ENCODE results near the gene KCNQ5. TPM values are rescaled to one million over a fixed set of nuclear protein-coding genes. Genes with fewer than 3 reads are reported as not detected.

Gene KCNQ5
- total RNA-seq, 1 experiment from 2014 or later: 2.0 TPM

GRCh38 chr6:72954716-72955115, 332.9 kb downstream of the KCNQ5 start (continued):
- TF ChIP-seq AFF4 (CRISPR knock-in tag; IDR thresholded peaks at IDR 0.05; ENCODE audit: borderline replicate concordance) (no peak), FOXJ3 (CRISPR knock-in tag; IDR thresholded peaks at IDR 0.05; ENCODE audit: borderline replicate concordance) (no peak)

- no peak overlapping the region for H3K4me3 Mint-ChIP-seq
- no peak overlapping the region for H3K27ac Mint-ChIP-seq
- H3K9me3 Mint-ChIP-seq: no peaks in the 10 kb centered on the region
- ChIA-PET CTCF (interaction anchor here (1.4 kb wide), 1 partner anchor 174 kb away, joined by 4 read pairs; no protein-coding TSS in a partner anchor), POLR2A (no interaction called here)
- H3K36me3 Mint-ChIP-seq: no peaks in the 10 kb centered on the region
- no peaks in the 10 kb centered on the region for H3K27me3 Mint-ChIP-seq (ENCODE audit: low read depth)
- ATAC-seq: no peak
- peaks cover 23% of the 10 kb centered on the region for H3K4me1 Mint-ChIP-seq
- no peak for DNase-seq (ENCODE audit: low spot score)
- no peak for TF ChIP-seq GABPB1 (CRISPR knock-in tag; IDR thresholded peaks at IDR 0.05)
- no peak for TF ChIP-seq ZBTB43 (CRISPR knock-in tag; IDR thresholded peaks at IDR 0.05)
Observed at GRCh38 chr6:72955666-72956065, 333.8 kb downstream of the KCNQ5 start.

- DNase-seq (ENCODE audit: low spot score): no peak
- H3K27me3 Mint-ChIP-seq (ENCODE audit: low read depth): no peaks in the 10 kb centered on the region
- no peak for ATAC-seq
- H3K4me1 Mint-ChIP-seq: peaks cover 23% of the 10 kb centered on the region
- ChIA-PET CTCF (interaction anchor here (1.4 kb wide), 1 partner anchor 173 kb away, joined by 4 read pairs; no protein-coding TSS in a partner anchor), POLR2A (no interaction called here)
- H3K9me3 Mint-ChIP-seq: no peaks in the 10 kb centered on the region
- no peak overlapping the region for H3K27ac Mint-ChIP-seq
- TF ChIP-seq ZNF263 (CRISPR knock-in tag; IDR thresholded peaks at IDR 0.05; ENCODE audit: low read depth) (no peak), ZNF532 (CRISPR knock-in tag; IDR thresholded peaks at IDR 0.05; ENCODE audit: borderline replicate concordance) (no peak), NR2C2 (CRISPR knock-in tag; IDR thresholded peaks at IDR 0.05) (no peak), USF1 (CRISPR knock-in tag; IDR thresholded peaks at IDR 0.05) (no peak), ATF3 (CRISPR knock-in tag; conservative IDR thresholded peaks at IDR 0.05) (no peak), SP1 (CRISPR knock-in tag; conservative IDR thresholded peaks at IDR 0.05) (no peak), ZNF317 (CRISPR knock-in tag; IDR thresholded peaks at IDR 0.05; ENCODE audit: borderline replicate concordance, low read depth) (no peak), ZNF219 (CRISPR knock-in tag; IDR thresholded peaks at IDR 0.05; ENCODE audit: borderline replicate concordance) (no peak), NR1H2 (CRISPR knock-in tag; IDR thresholded peaks at IDR 0.05) (no peak), E2F5 (CRISPR knock-in tag; IDR thresholded peaks at IDR 0.05) (no peak)
- no peak overlapping the region for H3K4me3 Mint-ChIP-seq
- H3K36me3 Mint-ChIP-seq: no peaks in the 10 kb centered on the region
Observed at GRCh38 chr6:72956272-72956671, 334.4 kb downstream of the KCNQ5 start.

All from WTC11 (cell line).